ENCODE data around the gene ZFPM1.
A peak's percentile ranks its signal among the peaks of the same experiment; 100 is the strongest.

DNA sequence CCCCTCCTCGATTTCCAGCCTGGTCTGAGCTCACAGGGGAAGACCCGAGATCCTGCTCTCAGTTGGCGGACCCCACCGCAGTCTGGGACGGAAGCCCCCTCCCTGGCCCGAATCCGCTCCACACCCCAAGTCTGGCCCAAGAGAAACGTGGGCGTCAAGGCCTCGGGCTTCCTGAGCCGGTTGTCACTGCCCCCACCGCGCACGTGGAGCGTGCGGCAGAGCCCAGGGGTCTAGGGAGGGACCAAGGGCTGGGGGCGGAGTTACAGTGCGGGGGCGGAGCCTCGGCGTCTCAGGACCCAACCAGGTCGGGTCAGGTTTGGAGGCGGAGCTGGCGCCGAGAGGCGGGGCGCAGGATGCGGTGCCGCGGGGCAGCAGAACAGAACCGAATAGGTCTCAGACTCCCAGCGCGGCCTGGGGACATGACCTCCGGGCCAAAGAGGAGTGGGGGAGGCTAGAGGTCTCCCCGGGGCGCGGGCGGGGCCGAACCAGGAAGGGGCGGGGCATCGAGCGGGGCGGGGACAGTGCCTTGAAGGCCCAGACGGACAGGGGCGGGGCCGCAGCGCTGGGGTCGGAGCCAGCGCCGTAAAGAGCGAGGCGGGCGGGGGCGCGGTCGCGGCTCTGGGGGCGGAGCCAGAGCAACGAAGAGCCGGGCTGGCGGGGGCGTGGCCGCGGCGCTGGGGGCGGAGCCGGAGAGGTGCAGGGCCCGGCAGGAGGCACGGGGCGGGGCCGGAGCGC is 431 bp upstream of the ZFPM1 start:
- TF ChIP-seq, protein P1, sequence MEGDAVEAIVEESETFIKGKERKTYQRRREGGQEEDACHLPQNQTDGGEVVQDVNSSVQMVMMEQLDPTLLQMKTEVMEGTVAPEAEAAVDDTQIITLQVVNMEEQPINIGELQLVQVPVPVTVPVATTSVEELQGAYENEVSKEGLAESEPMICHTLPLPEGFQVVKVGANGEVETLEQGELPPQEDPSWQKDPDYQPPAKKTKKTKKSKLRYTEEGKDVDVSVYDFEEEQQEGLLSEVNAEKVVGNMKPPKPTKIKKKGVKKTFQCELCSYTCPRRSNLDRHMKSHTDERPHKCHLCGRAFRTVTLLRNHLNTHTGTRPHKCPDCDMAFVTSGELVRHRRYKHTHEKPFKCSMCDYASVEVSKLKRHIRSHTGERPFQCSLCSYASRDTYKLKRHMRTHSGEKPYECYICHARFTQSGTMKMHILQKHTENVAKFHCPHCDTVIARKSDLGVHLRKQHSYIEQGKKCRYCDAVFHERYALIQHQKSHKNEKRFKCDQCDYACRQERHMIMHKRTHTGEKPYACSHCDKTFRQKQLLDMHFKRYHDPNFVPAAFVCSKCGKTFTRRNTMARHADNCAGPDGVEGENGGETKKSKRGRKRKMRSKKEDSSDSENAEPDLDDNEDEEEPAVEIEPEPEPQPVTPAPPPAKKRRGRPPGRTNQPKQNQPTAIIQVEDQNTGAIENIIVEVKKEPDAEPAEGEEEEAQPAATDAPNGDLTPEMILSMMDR (conservative IDR thresholded peaks at IDR 0.05; ENCODE audit: low read depth in 2 of 2) = no peak
- no peak for TF ChIP-seq EZH2 (IDR thresholded peaks at IDR 0.05; ENCODE audit: low read depth, unreplicated experiment)
- TF ChIP-seq REST (IDR thresholded peaks at IDR 0.05; ENCODE audit: unreplicated experiment) = no peak
- TF ChIP-seq POLR2AphosphoS5 (IDR thresholded peaks at IDR 0.05; ENCODE audit: low read depth) = peak; percentile 32; the same call in 1 of the 2 replicates
- TF ChIP-seq EZH2phosphoT487 (IDR thresholded peaks at IDR 0.05; ENCODE audit: unreplicated experiment) = no peak
- 0 out of 2 replicates have a peak, but pooled peaks have one; percentile 14 for TF ChIP-seq CREB1 (CRISPR knock-in tag; IDR thresholded peaks at IDR 0.05; ENCODE audit: low read depth)
- TF ChIP-seq, protein P2, sequence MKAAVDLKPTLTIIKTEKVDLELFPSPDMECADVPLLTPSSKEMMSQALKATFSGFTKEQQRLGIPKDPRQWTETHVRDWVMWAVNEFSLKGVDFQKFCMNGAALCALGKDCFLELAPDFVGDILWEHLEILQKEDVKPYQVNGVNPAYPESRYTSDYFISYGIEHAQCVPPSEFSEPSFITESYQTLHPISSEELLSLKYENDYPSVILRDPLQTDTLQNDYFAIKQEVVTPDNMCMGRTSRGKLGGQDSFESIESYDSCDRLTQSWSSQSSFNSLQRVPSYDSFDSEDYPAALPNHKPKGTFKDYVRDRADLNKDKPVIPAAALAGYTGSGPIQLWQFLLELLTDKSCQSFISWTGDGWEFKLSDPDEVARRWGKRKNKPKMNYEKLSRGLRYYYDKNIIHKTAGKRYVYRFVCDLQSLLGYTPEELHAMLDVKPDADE (IDR thresholded peaks at IDR 0.05) = no peak
- no peak for TF ChIP-seq NANOG (IDR thresholded peaks at IDR 0.05; ENCODE audit: borderline replicate concordance)
- no peak for TF ChIP-seq ZNF331 (CRISPR knock-in tag; IDR thresholded peaks at IDR 0.05; ENCODE audit: low read depth)
- no peak for TF ChIP-seq JUNB (IDR thresholded peaks at IDR 0.05; ENCODE audit: unreplicated experiment)

All from GM23338 (cell line).